Sigmoid colon (tissue), 4 donors: Measurements from ENCODE around the gene MARS1.

Experiments used
- EP300 ChIP-seq, 4 donors: sonication (generic); formaldehyde crosslinking; IDR thresholded peaks; one replicate each; pipeline ENCODE4 v1.6.1; 2017; ENCODE audit warnings: antibody characterized with exemption in 4 of 4
- POLR2AphosphoS5 ChIP-seq, 4 donors: sonication (generic); formaldehyde crosslinking; IDR thresholded peaks; one replicate each; pipeline ENCODE4 v1.6.1; 2017; ENCODE audit warnings: antibody characterized with exemption in 4 of 4

- TF ChIP-seq POLR2AphosphoS5 (IDR thresholded peaks at IDR 0.05) (no peak), EP300 (IDR thresholded peaks at IDR 0.05) (no peak)
These were observed 36.1 kb downstream of the MARS1 start for GRCh38 chr12:57523706-57524614.
